Endodermal cell (in vitro differentiated cells): ENCODE results near the gene C11orf52. TPM values are rescaled to one million over a fixed set of nuclear protein-coding genes. Genes with fewer than 3 reads are reported as not detected.
A peak's percentile ranks its signal among the peaks of the same experiment; 100 is the strongest.

Experiments used
- DNase-seq: peaks from one replicate; pipeline ENCODE4 v3.0.0-alpha.2; 2017
- H3K27ac ChIP-seq: 2 replicates; pipeline ENCODE4 v1.5.1; 2013; ENCODE audit warnings: mild to moderate bottlenecking, low read depth, low read length, moderate library complexity
- H3K27me3 ChIP-seq: 2 replicates; pipeline ENCODE4 v1.6.1; 2013; ENCODE audit warnings: mild to moderate bottlenecking, low read length, moderate library complexity; ENCODE audit not compliant: insufficient read depth, control insufficient read depth, poor library complexity, severe bottlenecking
- H3K36me3 ChIP-seq: 2 replicates; pipeline ENCODE4 v1.7.0; 2013; ENCODE audit warnings: mild to moderate bottlenecking, low read length, moderate library complexity; ENCODE audit not compliant: control insufficient read depth, insufficient read depth
- H3K4me1 ChIP-seq: one replicate; pipeline ENCODE4 v1.7.0; 2013; ENCODE audit warnings: low read length; ENCODE audit not compliant: control insufficient read depth, insufficient read depth
- H3K4me3 ChIP-seq: 2 replicates; pipeline ENCODE4 v1.5.1; 2013; ENCODE audit warnings: mild to moderate bottlenecking, low read length, moderate library complexity
- H3K9ac ChIP-seq: 2 replicates; pipeline ENCODE4 v1.6.1; 2013; ENCODE audit warnings: mild to moderate bottlenecking, low read length, moderate library complexity; ENCODE audit not compliant: poor library complexity, severe bottlenecking; ENCODE audit errors: extremely low read depth
- H3K9me3 ChIP-seq: 2 replicates; pipeline ENCODE4 v1.6.1; 2013; ENCODE audit warnings: mild to moderate bottlenecking, low read length, moderate library complexity; ENCODE audit not compliant: control insufficient read depth
- H3K27ac Mint-ChIP-seq: 2 replicates; pipeline ENCODE4 v1.8.0; 2020; ENCODE audit warnings: mixed read lengths
- H3K27me3 Mint-ChIP-seq: 2 replicates; pipeline ENCODE4 v1.8.0; 2021; ENCODE audit warnings: mild to moderate bottlenecking, mixed read lengths; ENCODE audit not compliant: insufficient read depth
- H3K36me3 Mint-ChIP-seq: 2 replicates; pipeline ENCODE4 v1.8.0; 2020; ENCODE audit warnings: low read depth, mixed read lengths
- H3K4me1 Mint-ChIP-seq: 2 replicates; pipeline ENCODE4 v1.8.0; 2020; ENCODE audit warnings: mixed read lengths
- H3K4me3 Mint-ChIP-seq: 2 replicates; pipeline ENCODE4 v1.8.0; 2020; ENCODE audit warnings: mild to moderate bottlenecking, moderate library complexity, mixed read lengths
- H3K9me3 Mint-ChIP-seq: 2 replicates; pipeline ENCODE4 v1.8.0; 2020; ENCODE audit warnings: mild to moderate bottlenecking, mixed read lengths
- WGBS, 2 experiments: methylation state at CpG; one replicate each; pipeline versions ENCODE4 v1.1.5 to v1.1.7; 2013; ENCODE audit warnings: missing lambda C conversion rate in 2 of 2, mixed read lengths in 1 of 2; ENCODE audit not compliant: insufficient coverage in 1 of 2, insufficient read length in 1 of 2; 5-methylcytosine and 5-hydroxymethylcytosine counted together
- total RNA-seq, 2 donors: library from RNA; stranded (reverse); fragmentation: NEBNext Ultra II Directional in 1 of 2; extraction: Animal tissue kit (Norgen Biotek cat#: 25700) in 1 of 2; gene quantifications; 2 replicates in 1 of 2; 3 replicates in 1 of 2; pipeline ENCODE4 v1.2.1, GENCODE V29; 2021
- TF ChIP-seq, protein P1 (sequence below): fragments of 200-600 bp; sonication (generic); conservative IDR thresholded peaks from 2 replicates; pipeline ENCODE4 v1.5.0; 2021; ENCODE audit warnings: antibody characterized with exemption, mild to moderate bottlenecking

The C11orf52 gene
- total RNA-seq, 2 donors from 2014 or later = 2.6 to 3.8 TPM

DNA sequence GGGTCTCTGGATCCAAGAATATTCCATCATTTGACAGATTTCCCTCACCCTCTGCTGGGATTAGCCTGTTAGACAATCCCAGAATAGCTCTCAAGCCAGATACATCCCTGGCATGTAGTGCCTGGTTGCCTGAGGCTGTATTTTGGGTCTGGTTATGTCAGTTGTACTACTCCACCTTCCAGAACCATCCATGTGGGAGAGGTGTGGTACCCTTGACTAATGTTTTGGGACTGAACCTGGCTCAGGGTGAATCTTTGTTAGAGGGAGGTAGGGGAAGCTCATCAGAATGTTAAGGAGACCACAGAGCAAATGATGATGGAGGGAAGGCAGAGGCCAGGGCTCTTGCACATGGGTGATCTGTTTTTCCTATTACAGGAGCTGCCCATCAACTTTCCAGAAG is 5.2 kb downstream of the C11orf52 start:
- H3K9me3 ChIP-seq = no peaks in the 10 kb centered on the region
- no peak overlapping the region for H3K9ac ChIP-seq
- peak overlapping the region; percentile 83 for H3K27ac Mint-ChIP-seq
- H3K4me1 ChIP-seq = no peaks in the 10 kb centered on the region
- H3K27me3 Mint-ChIP-seq = no peaks in the 10 kb centered on the region
- no peak overlapping the region for H3K4me3 ChIP-seq
- no peak overlapping the region for H3K27ac ChIP-seq
- DNase-seq = peak; percentile 38
- H3K27me3 ChIP-seq = no peaks in the 10 kb centered on the region
- TF ChIP-seq, protein P1, sequence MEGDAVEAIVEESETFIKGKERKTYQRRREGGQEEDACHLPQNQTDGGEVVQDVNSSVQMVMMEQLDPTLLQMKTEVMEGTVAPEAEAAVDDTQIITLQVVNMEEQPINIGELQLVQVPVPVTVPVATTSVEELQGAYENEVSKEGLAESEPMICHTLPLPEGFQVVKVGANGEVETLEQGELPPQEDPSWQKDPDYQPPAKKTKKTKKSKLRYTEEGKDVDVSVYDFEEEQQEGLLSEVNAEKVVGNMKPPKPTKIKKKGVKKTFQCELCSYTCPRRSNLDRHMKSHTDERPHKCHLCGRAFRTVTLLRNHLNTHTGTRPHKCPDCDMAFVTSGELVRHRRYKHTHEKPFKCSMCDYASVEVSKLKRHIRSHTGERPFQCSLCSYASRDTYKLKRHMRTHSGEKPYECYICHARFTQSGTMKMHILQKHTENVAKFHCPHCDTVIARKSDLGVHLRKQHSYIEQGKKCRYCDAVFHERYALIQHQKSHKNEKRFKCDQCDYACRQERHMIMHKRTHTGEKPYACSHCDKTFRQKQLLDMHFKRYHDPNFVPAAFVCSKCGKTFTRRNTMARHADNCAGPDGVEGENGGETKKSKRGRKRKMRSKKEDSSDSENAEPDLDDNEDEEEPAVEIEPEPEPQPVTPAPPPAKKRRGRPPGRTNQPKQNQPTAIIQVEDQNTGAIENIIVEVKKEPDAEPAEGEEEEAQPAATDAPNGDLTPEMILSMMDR = no peak
- H3K4me1 Mint-ChIP-seq = peaks cover 39% of the 10 kb centered on the region
- no peaks in the 10 kb centered on the region for H3K9me3 Mint-ChIP-seq
- H3K36me3 ChIP-seq = no peaks in the 10 kb centered on the region
- H3K36me3 Mint-ChIP-seq = no peaks in the 10 kb centered on the region
- no peak overlapping the region for H3K4me3 Mint-ChIP-seq

DNA sequence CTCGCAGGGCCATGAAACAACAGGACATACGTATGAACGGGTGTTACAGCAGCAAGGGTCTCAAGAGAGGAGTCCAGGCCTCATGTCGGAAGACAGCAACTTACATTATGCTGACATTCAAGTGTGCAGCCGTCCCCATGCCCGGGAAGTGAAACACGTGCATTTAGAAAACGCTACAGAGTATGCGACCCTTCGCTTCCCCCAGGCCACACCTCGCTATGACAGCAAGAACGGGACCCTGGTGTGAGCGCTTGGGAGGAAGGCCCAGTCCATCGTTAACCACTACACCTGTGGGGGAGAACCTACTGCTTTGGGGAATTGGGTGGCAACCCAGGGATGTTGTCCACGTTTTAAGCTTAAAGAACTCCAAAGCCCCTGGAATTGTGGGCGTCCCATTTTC is 7.2 kb downstream of the C11orf52 start:
- TF ChIP-seq, protein P1 = no peak
- WGBS, 2 experiments = 94 to 95% methylated on average over 15 to 16 of the region's 16 CpGs
- Mint-ChIP-seq H3K27me3 (no peaks in the 10 kb centered on the region), H3K4me3 (peak overlapping the region; percentile 56), H3K4me1 (peaks cover 38% of the 10 kb centered on the region), H3K36me3 (no peaks in the 10 kb centered on the region), H3K9me3 (no peaks in the 10 kb centered on the region), H3K27ac (peak overlapping the region; percentile 84)
- Histone ChIP-seq H3K4me1 (no peaks in the 10 kb centered on the region), H3K9ac (peak overlapping the region; percentile 46), H3K4me3 (peak overlapping the region; percentile 81), H3K27ac (no peak overlapping the region), H3K9me3 (no peaks in the 10 kb centered on the region), H3K36me3 (no peaks in the 10 kb centered on the region), H3K27me3 (no peaks in the 10 kb centered on the region)
- peak; percentile 53 for DNase-seq

- peaks cover 38% of the 10 kb centered on the region for H3K4me1 Mint-ChIP-seq
- Histone ChIP-seq H3K36me3 (no peaks in the 10 kb centered on the region), H3K9me3 (no peaks in the 10 kb centered on the region), H3K4me3 (peak overlapping the region; percentile 81), H3K27me3 (no peaks in the 10 kb centered on the region), H3K4me1 (no peaks in the 10 kb centered on the region), H3K27ac (peak overlapping the region; percentile 61), H3K9ac (peak overlapping the region; percentile 46)
- peak overlapping the region; percentile 56 for H3K4me3 Mint-ChIP-seq
- peak; percentile 99 for DNase-seq
- no peaks in the 10 kb centered on the region for H3K36me3 Mint-ChIP-seq
- TF ChIP-seq, protein P1 = no peak
- 1 to 4% methylated on average over 10 to 47 of the region's 47 CpGs for WGBS, 2 experiments
- H3K9me3 Mint-ChIP-seq = no peaks in the 10 kb centered on the region
- peak overlapping the region; percentile 93 for H3K27ac Mint-ChIP-seq
- no peaks in the 10 kb centered on the region for H3K27me3 Mint-ChIP-seq
Observed at GRCh38 chr11:111926505-111927391, 8.0 kb downstream of the C11orf52 start.
